Myocyte (in vitro differentiated cells): ENCODE data around the gene FHDC1. TPM values are rescaled to one million over a fixed set of nuclear protein-coding genes. Genes with fewer than 3 reads are reported as not detected.

ENCODE experiments used
- DNase-seq: peaks from one replicate; pipeline ENCODE4 v3.0.0-alpha.2; 2012; ENCODE audit warnings: low read depth
- total RNA-seq: library from RNA; depleted of rRNA; stranded (reverse); fragments of >200 nt; gene quantifications from 2 replicates; pipeline ENCODE4 v1.2.3, GENCODE V29; 2014

FHDC1 gene
- total RNA-seq, 1 donor from 2014 or later = 0.72 TPM

DNA sequence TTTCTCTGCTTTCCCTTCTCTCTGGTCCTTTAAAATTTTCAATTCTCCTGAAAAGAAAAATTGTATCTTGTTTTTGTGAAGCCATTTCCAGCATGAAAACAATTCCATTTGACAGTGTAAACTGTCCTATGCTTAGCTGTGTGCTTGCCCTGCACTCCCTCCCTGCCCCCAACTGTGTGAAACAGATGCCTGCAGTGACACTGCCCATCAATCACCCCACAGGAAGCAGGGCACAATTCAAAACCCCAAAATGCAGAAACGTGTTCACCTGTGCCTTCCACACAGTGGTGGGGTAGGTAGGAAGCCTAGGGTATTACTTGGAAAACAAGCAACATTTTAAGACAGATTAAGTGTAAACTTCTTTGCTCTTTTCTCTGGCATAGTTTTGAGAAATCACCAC, 6.2 kb upstream of the FHDC1 start:
- peak; percentile 14 for DNase-seq

DNA sequence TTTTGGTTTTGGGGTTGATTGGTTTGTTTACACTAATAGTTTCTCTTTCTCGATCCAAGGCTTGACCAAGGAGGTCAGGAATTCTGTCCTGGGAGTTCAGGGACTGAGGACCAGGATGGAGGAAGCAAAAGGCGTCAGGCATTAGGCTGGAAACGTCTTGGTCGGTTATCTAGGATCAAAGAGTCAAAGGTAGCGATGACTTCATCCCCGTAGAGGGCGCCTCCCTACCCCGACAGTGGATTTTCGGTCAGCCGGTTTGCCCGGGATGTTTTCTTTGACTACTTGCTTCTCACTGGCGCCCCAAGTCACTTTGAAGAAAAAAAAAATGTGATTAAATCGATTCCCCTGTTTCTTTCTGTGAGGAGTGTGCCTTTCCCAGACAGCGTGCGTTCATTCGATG, 980 bp upstream of the FHDC1 start:
- no peak for DNase-seq

DNA sequence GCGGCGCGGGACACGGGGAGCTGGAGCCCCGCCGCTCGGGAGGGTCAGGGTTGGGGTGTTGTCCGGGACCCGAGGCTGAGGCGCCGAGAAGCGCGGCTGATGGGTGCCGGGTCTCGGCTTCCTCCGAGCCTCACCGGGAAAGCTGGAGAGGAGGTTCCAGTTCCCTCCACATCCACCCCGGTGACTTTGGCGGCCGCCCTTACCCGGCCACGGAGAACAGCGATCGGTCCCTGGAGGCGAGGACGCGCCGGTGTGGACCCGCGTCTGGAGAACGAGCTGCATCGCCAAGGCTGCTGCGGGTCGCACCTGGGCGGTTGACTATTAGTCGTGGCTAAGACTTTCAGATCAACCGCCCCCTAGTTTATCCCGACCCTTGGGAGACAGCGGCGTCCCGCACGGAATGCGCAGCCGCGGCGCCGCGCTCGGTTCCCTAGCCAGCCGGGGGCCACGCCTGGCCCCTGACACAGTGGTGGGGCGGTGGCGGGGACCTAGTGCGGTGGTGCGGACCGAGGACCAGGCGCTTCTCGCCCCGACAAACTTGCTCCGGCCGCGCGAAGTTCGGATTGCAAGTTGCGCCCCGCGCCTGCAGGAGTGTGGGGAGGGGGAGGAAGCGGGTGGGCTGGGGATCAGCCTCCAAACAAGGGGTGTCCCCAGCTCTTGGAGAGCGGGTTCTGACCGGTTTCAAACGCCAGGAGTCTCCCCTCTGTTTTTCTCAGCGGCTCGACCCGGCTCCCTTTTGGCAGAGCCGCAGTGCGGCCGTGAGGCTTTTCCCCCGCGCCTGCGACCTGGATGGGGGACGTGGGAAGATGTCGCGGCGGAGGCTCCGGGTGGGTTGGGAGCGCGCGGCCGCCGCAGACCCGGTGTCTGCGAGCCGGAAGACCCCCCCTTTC, 568 bp downstream of the FHDC1 start:
- peak; percentile 37 for DNase-seq

DNA sequence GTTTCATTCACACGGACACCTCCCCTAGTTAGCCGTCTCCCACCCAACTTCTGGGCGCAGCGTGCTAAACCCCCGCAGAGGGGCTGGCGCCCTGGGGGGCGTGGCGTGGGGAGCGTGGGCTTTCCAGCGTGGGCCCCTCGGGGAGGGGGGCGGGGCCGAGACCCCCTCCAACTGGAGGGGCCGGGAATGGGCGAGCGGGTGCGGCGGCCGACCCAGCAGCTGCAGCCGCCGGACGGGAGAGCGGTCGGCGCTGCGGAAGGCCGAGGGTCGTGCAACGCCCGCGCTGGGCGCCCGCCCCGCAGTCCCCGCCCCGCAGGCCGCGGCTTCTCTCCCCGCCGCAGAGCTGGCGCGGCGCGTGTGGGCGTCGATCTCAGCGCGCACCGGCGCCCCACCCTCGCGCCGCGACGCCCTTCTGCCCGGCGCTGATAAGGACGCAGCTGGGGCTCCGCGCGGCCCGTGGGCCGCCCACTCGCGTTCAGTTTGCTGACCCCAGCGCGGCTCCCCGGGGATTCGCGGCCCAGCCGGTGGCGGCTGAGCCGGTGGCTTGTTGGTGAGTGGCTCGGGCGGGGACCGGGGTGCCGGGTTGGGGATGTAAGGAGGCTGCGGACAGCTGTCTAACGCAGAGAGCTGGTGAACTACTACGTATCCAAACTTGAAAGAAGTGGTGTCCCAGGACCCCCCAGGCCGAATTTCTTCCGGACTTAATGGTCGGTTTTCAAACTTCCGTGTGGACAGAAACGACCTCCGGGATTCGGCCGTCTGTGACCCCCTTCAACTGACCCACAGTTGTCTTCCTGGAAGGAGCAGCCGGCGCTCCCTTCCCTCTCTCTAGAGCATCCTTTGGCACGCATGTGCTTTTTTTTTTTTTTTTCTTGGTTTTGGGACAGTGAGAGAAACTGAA, 1.5 kb downstream of the FHDC1 start:
- peak; percentile 66 for DNase-seq

DNA sequence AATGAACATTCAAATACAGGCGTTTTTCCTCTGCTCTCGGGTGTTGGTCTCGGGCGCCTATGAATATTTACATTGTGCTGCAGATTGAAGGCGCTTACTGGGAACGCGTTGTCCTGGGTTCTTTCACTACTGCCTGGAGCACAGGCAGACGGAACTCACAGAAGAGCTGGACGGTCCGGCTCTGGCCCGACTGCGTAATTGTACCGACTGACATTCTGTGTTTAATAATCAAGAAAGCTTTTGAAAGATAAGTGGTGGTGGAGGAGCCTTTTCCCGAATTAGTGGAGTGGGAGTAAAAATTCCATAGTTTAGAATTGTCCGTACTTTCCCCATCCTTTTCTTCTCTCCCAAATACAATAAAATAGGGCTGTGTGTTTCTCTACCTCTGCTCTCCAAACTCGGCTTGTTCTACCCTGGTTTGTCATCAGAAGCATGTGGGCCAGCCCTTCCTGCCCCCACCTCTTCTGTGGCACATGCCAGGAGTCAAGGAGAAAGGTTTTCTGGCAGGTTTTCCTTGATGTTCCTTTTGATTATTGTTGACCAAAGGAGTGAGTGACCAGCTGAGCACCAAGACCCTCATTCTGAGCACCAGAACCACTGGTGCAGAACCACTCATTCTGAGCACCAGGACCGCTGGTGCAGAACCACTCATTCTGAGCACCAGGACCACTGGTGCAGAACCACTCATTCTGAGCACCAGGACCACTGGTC, 2.3 kb downstream of the FHDC1 start:
- DNase-seq = no peak

DNA sequence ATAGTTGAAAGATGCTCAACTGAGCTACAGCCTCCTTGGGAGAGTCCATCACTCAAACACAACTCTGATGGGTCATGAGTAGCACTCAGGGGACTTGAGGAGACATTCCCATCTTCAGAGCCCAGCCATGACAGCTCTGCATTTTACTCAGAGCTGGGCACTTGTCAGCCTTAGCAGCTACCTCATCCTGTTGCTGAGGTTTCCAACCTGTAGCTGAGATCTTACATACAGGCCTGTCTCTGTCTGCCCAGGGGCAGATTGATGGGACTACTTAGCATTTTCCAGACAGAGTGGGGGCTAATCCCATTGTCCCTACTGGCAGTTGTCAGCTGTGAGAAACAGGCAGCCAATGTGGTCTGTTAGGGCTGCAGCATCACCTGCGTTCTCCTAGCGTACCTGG, 3.5 kb downstream of the FHDC1 start:
- DNase-seq = no peak

DNA sequence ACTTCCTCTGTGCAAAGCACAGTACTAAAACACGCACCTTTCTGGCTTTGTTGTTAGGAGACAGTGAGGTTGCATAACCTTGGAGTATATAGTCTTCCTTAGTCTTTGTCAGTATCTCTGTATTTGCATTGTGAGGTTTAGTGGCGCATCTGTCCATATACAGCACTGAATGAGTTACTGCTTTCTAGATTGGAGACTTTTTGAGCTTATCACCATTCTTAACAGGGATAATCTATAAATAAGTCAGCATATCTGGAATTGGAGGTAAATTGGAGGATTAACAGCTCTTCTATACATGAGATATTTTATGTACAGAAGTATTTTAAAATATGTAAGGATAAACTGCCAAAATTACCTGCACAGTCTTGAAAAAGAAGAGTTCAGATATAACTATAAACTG, 4.3 kb downstream of the FHDC1 start:
- no peak for DNase-seq

DNA sequence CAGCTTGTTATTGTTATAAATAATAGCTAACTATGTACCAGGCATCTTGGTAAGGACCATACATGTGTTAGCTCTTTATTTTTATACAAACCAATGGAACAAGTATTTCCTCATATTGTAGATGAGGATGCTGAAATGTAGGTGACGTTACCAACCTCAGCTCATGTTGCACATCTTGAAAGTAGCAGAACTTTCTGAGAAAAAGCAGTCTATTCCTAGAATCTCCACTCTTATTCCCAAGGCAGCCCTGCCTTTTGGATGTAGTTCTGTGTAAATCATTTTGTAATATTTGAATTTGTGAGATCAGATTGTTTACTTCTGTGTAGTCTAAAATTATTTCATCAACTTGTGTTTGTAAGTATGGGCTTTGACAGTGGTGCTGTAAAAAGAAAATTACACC, 5.3 kb downstream of the FHDC1 start:
- no peak for DNase-seq

DNA sequence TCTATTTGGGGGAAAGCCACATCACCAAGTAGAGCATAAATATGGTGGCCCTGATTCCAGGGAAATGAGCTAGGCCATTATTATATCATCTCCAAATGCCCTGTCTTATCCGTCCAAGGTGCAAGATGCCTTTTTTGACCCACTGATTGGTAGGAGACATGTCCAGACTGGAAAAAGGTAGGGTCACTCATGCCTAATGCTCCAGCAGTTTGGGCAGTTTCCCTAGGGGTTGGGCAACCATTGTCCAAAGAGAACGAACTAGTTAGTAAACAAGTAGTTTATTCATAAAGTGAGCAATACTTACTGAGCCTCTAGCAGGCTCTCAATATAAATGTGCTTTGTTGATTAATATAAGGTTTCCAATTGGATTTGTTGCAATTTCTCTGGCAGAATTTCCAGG, 6.2 kb downstream of the FHDC1 start:
- no peak for DNase-seq

DNA sequence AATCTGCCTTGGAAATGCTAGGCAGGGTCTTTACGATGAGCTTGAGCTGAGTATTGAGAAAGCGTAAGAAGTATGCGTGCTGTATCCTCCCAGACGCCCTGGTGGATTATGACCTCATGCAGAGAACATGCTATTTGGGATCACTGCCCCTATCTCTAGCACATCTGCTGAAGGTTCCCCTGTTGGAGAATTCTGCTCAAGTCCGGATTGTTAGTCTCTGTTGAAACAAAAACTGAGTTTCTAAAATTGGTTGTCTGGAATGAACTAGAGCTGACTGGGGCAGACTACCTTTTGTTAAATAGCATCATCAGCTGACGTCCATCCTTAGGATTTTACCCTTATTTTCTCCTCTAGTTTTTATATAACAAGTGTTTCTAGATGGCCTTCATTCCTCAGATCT, 7.5 kb downstream of the FHDC1 start:
- DNase-seq = peak; percentile 34

DNA sequence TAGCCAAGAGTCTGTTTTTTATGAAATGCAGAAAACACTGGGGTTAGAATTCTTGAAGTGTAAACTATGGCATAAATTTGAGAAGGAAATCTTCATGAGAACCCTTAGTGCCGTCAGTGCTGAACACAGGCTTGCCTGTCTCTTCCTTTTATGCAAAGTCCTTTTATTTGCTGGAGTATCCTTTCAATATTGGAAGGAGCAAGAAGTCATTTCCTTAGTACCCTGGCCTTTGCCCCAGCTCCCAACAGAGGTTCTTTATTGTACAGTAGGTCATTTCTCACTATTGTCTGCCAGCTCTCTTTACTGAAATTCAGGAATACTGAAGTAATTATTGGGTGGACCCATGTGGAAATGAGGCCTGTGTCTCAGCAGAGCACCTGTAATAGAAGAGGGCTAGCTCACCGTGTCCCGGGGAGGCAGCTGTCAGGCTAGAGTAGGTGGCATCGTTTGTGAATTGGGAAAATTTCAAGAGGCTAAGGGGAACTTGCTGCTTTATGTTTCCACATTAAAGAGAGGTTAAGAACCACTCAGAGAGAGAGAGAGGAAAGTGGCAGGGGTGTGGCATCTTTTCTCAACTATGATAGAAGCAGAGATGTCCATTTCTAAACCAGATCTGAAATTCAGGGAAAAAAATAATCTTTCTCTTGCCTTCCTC, 8.7 kb downstream of the FHDC1 start:
- no peak for DNase-seq

DNA sequence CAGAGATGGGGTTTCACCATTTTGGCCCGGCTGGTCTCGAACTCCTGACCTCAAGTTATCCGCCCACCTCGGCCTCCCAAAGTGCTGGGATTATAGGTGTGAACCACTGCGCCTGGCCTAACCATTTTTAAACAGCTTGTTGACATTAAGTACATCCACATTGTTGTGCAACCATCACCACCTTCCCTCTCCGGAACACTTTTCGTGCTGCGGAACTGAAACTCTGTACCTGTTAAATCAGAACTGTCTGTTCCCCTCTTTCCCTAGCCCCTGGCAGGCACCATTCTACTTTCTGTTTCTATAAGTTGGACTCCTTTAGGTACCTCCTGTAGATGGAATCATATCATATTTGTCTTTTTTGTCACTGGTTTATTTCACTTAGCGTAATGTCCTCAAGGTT, 9.5 kb downstream of the FHDC1 start:
- no peak for DNase-seq

DNA sequence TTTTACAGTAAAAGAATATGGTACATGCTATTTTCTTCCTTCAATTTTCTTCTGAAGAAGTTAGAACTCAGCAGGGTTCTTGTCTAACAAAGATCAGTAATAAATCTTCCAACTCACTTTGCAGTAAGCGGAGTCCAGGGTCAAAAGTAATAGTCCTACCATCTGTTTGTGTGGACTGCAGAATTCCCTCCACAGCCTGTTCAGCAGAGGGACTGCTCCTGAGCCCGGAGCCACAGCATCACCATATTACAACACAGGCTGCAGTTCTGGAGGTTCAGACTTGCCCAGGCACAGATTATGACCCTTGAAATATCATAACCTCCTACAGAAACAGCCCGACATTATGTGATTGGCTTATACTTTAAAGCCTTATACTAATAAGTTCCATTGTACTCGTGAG, 10.3 kb downstream of the FHDC1 start:
- DNase-seq = no peak

DNA sequence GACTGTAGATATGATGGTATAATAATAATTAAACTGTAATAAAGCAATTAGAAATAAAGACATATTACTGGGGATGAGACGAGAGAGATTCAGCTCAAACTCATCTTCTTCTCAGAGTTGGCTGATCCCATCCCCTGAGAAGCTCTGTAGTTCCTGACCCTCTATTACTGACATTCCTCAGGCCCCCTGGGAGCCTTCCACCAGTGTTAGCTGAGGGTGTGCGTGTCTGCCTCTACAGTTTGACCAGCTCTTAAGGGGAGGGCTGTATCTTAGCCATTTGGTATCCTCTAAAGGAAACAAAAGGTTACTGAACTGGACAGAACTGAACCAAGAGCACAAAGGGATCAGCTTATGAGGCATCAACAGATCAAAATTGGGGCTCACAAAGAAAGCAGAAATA, 11.2 kb downstream of the FHDC1 start:
- DNase-seq = no peak

DNA sequence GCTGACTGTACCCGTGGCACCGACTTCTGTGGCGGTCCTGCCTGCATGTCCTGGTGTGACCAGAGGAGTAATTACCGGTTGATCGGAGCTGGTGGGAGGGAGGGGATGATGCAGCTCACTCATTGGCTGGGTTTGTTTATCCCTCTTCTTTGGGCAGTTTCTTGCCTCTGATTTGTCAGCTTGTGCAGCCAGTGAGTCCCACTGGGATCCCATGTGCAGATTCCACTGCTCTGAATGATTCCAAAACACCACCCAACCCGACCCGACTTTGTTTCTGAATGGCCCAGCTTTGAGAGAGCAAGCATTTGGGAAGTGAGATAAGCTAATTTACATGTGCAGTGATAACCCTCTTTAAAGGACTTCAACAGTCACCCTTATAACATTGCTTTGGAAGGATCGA, 13.8 kb downstream of the FHDC1 start:
- no peak for DNase-seq

DNA sequence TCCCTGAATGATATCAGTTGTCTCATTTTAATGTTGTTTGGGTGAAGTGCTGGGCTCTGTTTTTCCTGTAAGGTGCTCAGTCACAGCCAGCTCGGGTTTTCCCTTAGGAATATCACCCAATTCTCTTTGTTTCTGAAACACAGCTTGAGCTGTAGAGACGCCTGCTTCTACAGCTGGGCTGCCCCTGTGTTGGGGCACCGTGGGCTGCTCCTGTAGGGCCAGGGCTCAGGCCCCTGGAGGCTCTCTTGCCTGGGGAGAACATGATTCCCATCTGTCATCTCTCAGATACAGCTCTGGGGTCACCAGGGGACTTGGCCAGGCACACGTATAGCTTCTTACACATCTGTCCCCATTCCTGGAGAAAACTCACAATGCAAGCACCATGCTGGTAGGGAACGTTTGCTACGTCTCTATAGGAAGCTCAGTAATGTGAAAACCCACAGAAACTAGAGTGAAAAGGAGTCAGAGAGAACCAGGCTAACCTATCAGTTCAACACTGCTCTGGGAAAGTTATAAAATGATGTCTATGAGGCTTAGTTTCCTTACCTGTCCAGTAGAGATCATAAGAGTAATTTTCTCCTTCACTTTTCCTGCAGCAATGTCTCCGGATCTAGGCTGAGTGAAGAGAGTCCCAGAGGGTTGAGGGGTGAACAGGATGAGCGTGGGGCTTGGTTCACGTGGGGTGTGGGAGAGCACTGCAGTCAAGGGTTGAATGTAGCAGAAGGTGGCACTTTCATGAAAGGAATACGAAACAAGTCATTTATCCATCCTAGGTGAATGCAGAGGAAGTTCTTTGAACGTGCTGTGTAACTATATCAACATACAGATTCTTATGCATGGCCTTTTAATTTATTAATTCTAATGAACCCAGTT, 14.5 kb downstream of the FHDC1 start:
- no peak for DNase-seq

DNA sequence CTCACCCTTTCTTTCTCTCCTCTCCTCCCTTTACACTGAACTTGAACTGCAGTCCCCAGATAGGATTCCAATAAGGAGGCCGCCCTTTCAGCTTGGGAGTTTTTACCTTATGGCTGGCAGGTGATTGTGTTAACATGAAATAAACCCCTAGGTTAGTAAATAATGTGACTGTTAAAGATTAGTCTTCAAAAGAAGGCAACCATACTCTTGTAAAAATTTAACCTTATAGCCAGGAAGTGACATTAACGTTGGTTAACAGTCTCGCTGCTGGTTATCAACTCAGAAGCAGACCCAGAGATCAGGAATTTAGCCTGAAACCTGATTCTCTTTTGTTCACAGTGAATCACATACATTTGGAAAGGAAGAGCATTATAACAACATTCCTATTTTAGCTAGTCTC, 15.2 kb downstream of the FHDC1 start:
- DNase-seq = no peak

DNA sequence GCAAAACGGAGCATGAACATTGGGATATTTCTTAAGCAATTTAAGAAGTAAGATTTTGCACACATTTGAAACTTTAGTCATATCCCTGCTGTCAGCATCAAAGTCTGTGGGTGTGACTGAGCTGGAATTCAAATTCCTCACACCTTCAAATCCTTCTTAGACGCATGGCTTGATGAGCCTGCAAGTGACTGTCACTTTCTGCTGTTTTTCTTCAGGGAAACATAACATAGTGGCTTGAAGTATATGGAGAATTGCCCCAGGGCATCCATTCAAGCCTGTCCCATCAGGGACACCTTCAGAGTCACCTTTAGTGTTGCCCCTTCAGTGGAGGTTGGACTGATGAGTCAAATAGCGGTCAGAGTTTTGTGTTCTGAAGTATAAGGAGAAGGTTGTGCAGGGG, 17.4 kb downstream of the FHDC1 start:
- no peak for DNase-seq

DNA sequence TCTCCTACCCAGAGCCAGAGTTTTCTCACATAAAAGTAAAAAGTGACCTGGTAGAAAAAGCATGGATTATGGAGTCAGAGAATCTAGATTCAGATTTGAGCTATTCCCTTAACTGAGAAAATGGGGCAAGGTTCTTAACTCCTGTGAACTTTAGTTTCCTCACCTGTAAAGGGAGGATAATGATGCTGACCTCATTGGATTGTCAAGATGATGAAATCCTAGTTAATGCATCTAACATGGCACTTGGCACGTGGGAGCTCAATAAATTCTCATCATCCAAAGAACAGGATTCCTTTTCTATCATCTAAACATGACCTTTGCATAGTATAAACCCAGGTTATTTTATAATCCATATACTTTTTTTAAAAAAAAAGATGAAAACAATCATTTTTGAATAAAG, 18.6 kb downstream of the FHDC1 start:
- no peak for DNase-seq

DNA sequence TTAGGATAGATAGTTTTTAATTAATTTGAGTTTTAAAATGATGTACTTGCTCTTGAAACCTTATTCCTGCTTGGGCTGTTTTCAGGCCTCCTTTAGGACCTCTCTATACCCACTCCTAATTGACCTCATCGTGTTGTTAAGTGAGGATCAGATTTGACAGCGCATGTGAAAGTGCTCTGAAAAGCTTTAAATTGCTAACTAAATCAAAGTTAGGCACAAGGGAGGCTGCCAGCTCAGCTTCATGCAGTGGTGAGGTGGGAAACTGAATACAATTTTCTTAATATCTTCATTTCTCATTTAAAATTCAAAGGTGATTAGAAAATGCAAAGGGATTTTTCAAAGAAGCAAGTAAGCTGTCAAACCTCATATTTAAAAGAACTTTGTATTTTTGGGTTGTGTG, 20.0 kb downstream of the FHDC1 start:
- no peak for DNase-seq
